Caco-2 (cell line): ENCODE measurements around the gene CASZ1. TPM values are rescaled to one million over a fixed set of nuclear protein-coding genes. Genes with fewer than 3 reads are reported as not detected.
A peak's percentile ranks its signal among the peaks of the same experiment; 100 is the strongest.

Experiments used
- BruUV-seq: library from RNA; stranded (reverse); fragments of 400-500 nt; replicated peaks from 2 replicates; lab custom pipeline; 2021; lab: Mats Ljungman, UMichigan
- CTCF ChIA-PET: fragments of 300-600 bp; sonication (Branson Sonifier 250); formaldehyde crosslinking; loops from one replicate; lab custom pipeline; 2022; ENCODE audit warnings: antibody characterized with exemption; lab: Charles Lee
- POLR2A ChIA-PET: fragments of 300-600 bp; sonication (Branson Sonifier 250); formaldehyde crosslinking; loops from one replicate; lab custom pipeline; 2022; ENCODE audit warnings: antibody characterized with exemption; lab: Charles Lee
- DNase-seq, 2 experiments: peaks; one replicate each; pipeline versions ENCODE4 v3.0.0 to v3.0.0-alpha.2; 2020 to 2022
- H3K27me3 ChIP-seq: replicated peaks from 2 replicates; pipeline ENCODE4 v1.6.0; 2011; ENCODE audit warnings: low read length; ENCODE audit not compliant: control insufficient read depth, insufficient read depth
- H3K36me3 ChIP-seq: 2 replicates; pipeline ENCODE4 v1.5.1; 2011; ENCODE audit warnings: low read length; ENCODE audit not compliant: control insufficient read depth, insufficient read depth
- H3K4me1 ChIP-seq: fragments of 250-450 bp; sonication (Bioruptor Pico); 2 replicates; pipeline ENCODE4 v1.5.1; 2020; ENCODE audit warnings: mild to moderate bottlenecking
- H3K4me3 ChIP-seq: 2 replicates; pipeline ENCODE4 v1.5.1; 2011; ENCODE audit warnings: low read depth, mild to moderate bottlenecking, control low read depth, low read length
- H3K9me3 ChIP-seq: fragments of 250-450 bp; sonication (Bioruptor Pico); 2 replicates; pipeline ENCODE4 v1.5.1; 2020; ENCODE audit warnings: mild to moderate bottlenecking, moderate library complexity
- H3K27ac Mint-ChIP-seq: one replicate; pipeline ENCODE4 v1.8.0; 2022; ENCODE audit warnings: mixed read lengths; ENCODE audit not compliant: unreplicated experiment
- H3K27me3 Mint-ChIP-seq: one replicate; pipeline ENCODE4 v1.8.0; 2022; ENCODE audit warnings: mixed read lengths; ENCODE audit not compliant: insufficient read depth, unreplicated experiment
- H3K36me3 Mint-ChIP-seq: one replicate; pipeline ENCODE4 v1.8.0; 2022; ENCODE audit warnings: mild to moderate bottlenecking, mixed read lengths; ENCODE audit not compliant: insufficient read depth, unreplicated experiment
- H3K4me1 Mint-ChIP-seq: one replicate; pipeline ENCODE4 v1.8.0; 2022; ENCODE audit warnings: low read depth, mixed read lengths; ENCODE audit not compliant: unreplicated experiment
- H3K4me3 Mint-ChIP-seq: one replicate; pipeline ENCODE4 v1.8.0; 2022; ENCODE audit warnings: mild to moderate bottlenecking, moderate library complexity, mixed read lengths; ENCODE audit not compliant: unreplicated experiment
- H3K9me3 Mint-ChIP-seq: one replicate; pipeline ENCODE4 v1.8.0; 2022; ENCODE audit warnings: mixed read lengths; ENCODE audit not compliant: unreplicated experiment
- CTCF ChIP-seq, 2 experiments: fragments of 200-600 bp in 1 of 2; IDR thresholded peaks; 1 replicate in 1 of 2; 2 replicates in 1 of 2; pipeline versions ENCODE4 v1.5.1 to v1.8.0; 2011 to 2022; ENCODE audit warnings: antibody characterized with exemption in 1 of 2, control low read depth in 1 of 2, inconsistent platforms in 1 of 2, low read depth in 1 of 2, low read length in 1 of 2, mild to moderate bottlenecking in 1 of 2, moderate library complexity in 1 of 2; ENCODE audit not compliant: insufficient read depth in 1 of 2, severe bottlenecking in 1 of 2, unreplicated experiment in 1 of 2
- intact Hi-C: fragments of 100-400 bp; cut with micrococcal nuclease; formaldehyde crosslinking; loops from one replicate; pipeline ENCODE4 v1.10.0; 2022; ENCODE audit not compliant: unreplicated experiment
- total RNA-seq: library from RNA; stranded (reverse); gene quantifications from 2 replicates; pipeline ENCODE4 v1.2.3, GENCODE V29; 2022

The CASZ1 gene
- total RNA-seq, 1 experiment from 2014 or later = 10.9 TPM

GRCh38 chr1:10806966-10807365, 10.5 kb upstream of the CASZ1 start:
- no peak for DNase-seq
- ChIA-PET POLR2A (no interaction called here), CTCF (no interaction called here)
- intact Hi-C loops = no loop called here
- Mint-ChIP-seq H3K9me3 (no peaks in the 10 kb centered on the region), H3K4me3 (no peak overlapping the region), H3K27ac (no peak overlapping the region), H3K4me1 (no peaks in the 10 kb centered on the region), H3K36me3 (no peaks in the 10 kb centered on the region), H3K27me3 (peaks cover 10% of the 10 kb centered on the region)
- Histone ChIP-seq H3K27me3 (no peaks in the 10 kb centered on the region), H3K4me3 (no peak overlapping the region), H3K4me1 (0 out of 2 replicates have a peak, but pooled peaks cover 2% of the 10 kb centered on the region), H3K9me3 (no peaks in the 10 kb centered on the region), H3K36me3 (no peaks in the 10 kb centered on the region)
- BruUV-seq = no TSS peak
- TF ChIP-seq CTCF (IDR thresholded peaks at IDR 0.05; ENCODE audit: insufficient read depth in 1 of 2, low read depth in 1 of 2, low read length in 1 of 2, severe bottlenecking in 1 of 2, unreplicated experiment in 1 of 2) = no peak

DNA sequence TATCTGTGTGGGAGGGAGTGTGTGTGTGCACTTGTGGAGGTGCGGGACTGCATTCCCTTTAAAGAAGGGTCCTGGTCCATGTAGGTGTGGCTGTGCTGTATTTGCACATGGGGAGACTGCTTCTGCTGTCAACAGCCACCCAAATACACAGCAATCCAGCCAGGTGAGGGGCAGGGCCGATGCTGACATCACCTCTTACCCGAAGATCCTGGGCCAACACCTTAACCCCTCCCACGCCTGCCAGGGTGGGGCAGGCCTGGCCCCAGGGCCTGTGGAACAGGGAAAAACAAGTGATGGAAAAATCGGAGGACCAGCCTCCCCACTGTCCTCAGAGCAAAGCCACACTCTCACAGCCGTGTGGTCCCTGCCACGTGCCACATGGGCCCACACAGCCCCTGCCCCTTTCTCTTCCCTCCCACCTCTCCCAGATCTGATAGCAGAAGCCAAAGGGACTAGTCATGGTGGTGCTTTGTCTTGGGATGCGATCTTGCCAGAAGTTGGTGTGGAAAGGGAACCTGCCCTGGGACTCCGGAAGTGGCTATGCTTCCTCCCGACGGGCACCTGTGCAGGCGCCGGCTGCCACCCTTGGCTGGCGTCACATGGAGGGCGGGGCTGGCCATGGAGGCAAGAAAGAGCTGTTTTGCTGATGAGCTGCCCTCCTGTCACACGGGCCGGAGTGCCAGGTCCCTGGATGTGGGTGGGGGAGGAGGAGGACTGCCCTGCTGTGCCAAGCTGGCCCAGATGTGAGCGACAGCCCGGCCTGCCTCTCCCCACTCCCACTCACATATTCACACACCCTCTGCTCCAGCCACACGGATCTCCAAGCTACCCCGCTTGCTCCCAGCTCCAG, 7.8 kb upstream of the CASZ1 start:
- H3K4me1 ChIP-seq = 0 out of 2 replicates have a peak, but pooled peaks cover 2% of the 10 kb centered on the region
- peak; percentile 18 to 45 for DNase-seq
- Mint-ChIP-seq H3K4me1 (no peaks in the 10 kb centered on the region), H3K4me3 (no peak overlapping the region), H3K9me3 (no peaks in the 10 kb centered on the region), H3K27me3 (peaks cover 15% of the 10 kb centered on the region), H3K36me3 (no peaks in the 10 kb centered on the region), H3K27ac (no peak overlapping the region)
- no peaks in the 10 kb centered on the region for H3K9me3 ChIP-seq
- TF ChIP-seq CTCF (IDR thresholded peaks at IDR 0.05; ENCODE audit: insufficient read depth in 1 of 2, low read depth in 1 of 2, low read length in 1 of 2, severe bottlenecking in 1 of 2, unreplicated experiment in 1 of 2) = no peak
- H3K4me3 ChIP-seq = no peak overlapping the region
- no TSS peak for BruUV-seq
- H3K27me3 ChIP-seq = no peaks in the 10 kb centered on the region
- ChIA-PET CTCF (no interaction called here), POLR2A (no interaction called here)
- intact Hi-C loops = no loop called here
- H3K36me3 ChIP-seq = no peaks in the 10 kb centered on the region

DNA sequence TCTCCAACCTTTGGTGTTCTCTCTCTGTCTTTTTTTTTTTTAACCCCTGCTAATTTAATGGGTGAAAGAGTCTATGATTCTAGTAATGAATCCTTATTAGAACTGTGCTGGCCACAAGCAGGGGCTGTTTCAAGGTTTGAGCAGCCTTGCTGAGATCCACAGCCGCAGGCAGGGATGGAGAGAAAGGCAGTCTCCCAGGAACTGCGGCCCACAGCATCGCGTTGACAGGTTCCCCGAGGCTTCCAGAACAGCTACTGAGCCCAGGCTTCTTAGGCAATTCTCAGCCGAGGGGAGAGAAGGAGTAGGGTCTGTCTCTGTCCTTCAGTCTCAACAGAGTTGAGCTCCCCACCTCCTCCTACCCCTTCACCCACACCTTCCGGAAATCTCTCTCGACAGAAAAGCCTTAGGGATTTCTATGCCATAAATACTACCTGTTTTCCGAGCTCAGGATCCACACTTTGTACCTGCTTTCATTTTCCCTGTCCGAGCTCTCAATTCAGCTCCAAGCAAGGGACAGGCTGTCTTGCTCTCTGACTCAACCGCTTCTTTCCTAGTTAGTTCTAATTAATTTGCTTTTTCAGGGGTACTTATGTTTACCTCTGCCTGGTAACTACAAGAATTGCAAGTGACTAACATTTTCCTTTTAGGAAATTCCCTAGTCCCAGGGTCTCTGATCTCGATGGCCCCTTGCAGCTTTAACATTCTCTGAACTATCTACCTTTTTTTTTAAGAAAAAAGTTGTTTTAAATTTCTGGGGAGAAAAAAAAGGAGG, 6.7 kb upstream of the CASZ1 start:
- intact Hi-C loops = no loop called here
- Mint-ChIP-seq H3K36me3 (no peaks in the 10 kb centered on the region), H3K9me3 (no peaks in the 10 kb centered on the region), H3K27me3 (peaks cover 15% of the 10 kb centered on the region), H3K4me1 (no peaks in the 10 kb centered on the region), H3K27ac (no peak overlapping the region), H3K4me3 (no peak overlapping the region)
- BruUV-seq = no TSS peak
- no peak overlapping the region for H3K4me3 ChIP-seq
- ChIA-PET POLR2A (no interaction called here), CTCF (no interaction called here)
- H3K36me3 ChIP-seq = no peaks in the 10 kb centered on the region
- no peaks in the 10 kb centered on the region for H3K9me3 ChIP-seq
- no peak for DNase-seq
- no peaks in the 10 kb centered on the region for H3K27me3 ChIP-seq
- no peak for TF ChIP-seq CTCF (IDR thresholded peaks at IDR 0.05; ENCODE audit: insufficient read depth in 1 of 2, low read depth in 1 of 2, low read length in 1 of 2, severe bottlenecking in 1 of 2, unreplicated experiment in 1 of 2)
- H3K4me1 ChIP-seq = 0 out of 2 replicates have a peak, but pooled peaks cover 2% of the 10 kb centered on the region
